ENCODE measurements around the gene HEY2. TPM values are rescaled to one million over a fixed set of nuclear protein-coding genes. Genes with fewer than 3 reads are reported as not detected.
"Not testable (repeated sequence)": the region's sequence is repeated elsewhere in the genome, so short reads cannot be mapped to it uniquely, and the experiment has no call there.

The HEY2 gene
- total RNA-seq, 3 donors from 2014 or later: 0.58 to 2.9 (median 1.5) TPM

GRCh38 chr6:125802943-125803377 lies 53.5 kb downstream of the HEY2 start:
- no peaks in the 10 kb centered on the region for H3K4me1 ChIP-seq (ENCODE audit: low read depth)
- intact Hi-C loops (cut with DNase I, micrococcal nuclease): no loop called here
- DNase-seq (no peak), ATAC-seq (peak; percentile 37)
- TF ChIP-seq, protein P1, sequence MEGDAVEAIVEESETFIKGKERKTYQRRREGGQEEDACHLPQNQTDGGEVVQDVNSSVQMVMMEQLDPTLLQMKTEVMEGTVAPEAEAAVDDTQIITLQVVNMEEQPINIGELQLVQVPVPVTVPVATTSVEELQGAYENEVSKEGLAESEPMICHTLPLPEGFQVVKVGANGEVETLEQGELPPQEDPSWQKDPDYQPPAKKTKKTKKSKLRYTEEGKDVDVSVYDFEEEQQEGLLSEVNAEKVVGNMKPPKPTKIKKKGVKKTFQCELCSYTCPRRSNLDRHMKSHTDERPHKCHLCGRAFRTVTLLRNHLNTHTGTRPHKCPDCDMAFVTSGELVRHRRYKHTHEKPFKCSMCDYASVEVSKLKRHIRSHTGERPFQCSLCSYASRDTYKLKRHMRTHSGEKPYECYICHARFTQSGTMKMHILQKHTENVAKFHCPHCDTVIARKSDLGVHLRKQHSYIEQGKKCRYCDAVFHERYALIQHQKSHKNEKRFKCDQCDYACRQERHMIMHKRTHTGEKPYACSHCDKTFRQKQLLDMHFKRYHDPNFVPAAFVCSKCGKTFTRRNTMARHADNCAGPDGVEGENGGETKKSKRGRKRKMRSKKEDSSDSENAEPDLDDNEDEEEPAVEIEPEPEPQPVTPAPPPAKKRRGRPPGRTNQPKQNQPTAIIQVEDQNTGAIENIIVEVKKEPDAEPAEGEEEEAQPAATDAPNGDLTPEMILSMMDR (IDR thresholded peaks at IDR 0.05): no peak
- no peak overlapping the region for H3K4me3 ChIP-seq
- no peaks in the 10 kb centered on the region for H3K36me3 ChIP-seq (ENCODE audit: low read depth)
- no peaks in the 10 kb centered on the region for H3K9me3 ChIP-seq

GRCh38 chr6:125804264-125804663 lies 54.8 kb downstream of the HEY2 start:
- TF ChIP-seq, protein P1 (IDR thresholded peaks at IDR 0.05): no peak
- ATAC-seq: peak; percentile 18
- no peaks in the 10 kb centered on the region for H3K4me1 ChIP-seq (ENCODE audit: low read depth)
- no peaks in the 10 kb centered on the region for H3K9me3 ChIP-seq
- intact Hi-C loops (cut with DNase I, micrococcal nuclease): no loop called here
- H3K4me3 ChIP-seq: no peak overlapping the region
- no peaks in the 10 kb centered on the region for H3K36me3 ChIP-seq (ENCODE audit: low read depth)
- no peak for DNase-seq

DNA sequence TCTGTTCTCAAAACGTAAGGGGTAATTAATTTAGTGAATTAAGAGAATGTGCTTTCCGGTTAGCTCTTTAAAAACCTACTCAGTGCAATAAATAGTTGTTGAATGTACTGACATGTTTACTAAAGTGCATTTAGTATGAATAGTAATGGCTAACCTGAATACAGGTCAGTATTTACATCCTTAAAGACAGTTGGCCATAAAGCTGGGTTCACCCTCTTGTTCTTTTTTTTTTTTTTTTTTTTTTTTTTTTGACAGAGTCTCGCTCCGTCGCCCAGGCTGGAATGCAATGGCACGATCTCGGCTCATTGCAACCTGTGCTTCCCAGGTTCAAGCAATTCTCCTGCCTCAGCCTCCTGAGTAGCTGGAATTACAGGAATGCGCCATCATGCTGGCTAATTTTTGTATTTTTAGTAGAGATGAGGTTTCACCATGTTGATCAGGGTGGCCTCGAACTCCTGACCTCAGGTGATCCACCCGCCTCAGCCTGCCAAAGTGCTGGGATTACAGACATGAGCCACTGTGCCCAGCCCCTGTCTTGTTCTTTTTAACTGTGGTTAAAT lies 55.5 kb downstream of the HEY2 start:
- DNase-seq; H3K36me3 ChIP-seq (ENCODE audit: low read depth); H3K9me3 ChIP-seq; H3K4me1 ChIP-seq (ENCODE audit: low read depth); H3K4me3 ChIP-seq; ATAC-seq; intact Hi-C loops (cut with DNase I, micrococcal nuclease): not testable (repeated sequence)

- no peaks in the 10 kb centered on the region for H3K9me3 ChIP-seq
- TF ChIP-seq, protein P1 (IDR thresholded peaks at IDR 0.05): no peak
- no peaks in the 10 kb centered on the region for H3K4me1 ChIP-seq (ENCODE audit: low read depth)
- H3K36me3 ChIP-seq (ENCODE audit: low read depth): no peaks in the 10 kb centered on the region
- peak; percentile 62 for ATAC-seq
- no peak overlapping the region for H3K4me3 ChIP-seq
- no peak for DNase-seq
- intact Hi-C loops (cut with DNase I, micrococcal nuclease): no loop called here
Observed at GRCh38 chr6:125806813-125807212, 57.4 kb downstream of the HEY2 start.

- Histone ChIP-seq H3K4me3 (no peak overlapping the region), H3K36me3 (ENCODE audit: low read depth) (no peaks in the 10 kb centered on the region), H3K4me1 (ENCODE audit: low read depth) (no peaks in the 10 kb centered on the region), H3K9me3 (no peaks in the 10 kb centered on the region)
- DNase-seq: no peak
- intact Hi-C loops (cut with DNase I, micrococcal nuclease): no loop called here
- TF ChIP-seq, protein P1 (IDR thresholded peaks at IDR 0.05): no peak
- ATAC-seq: no peak
Observed at GRCh38 chr6:125807293-125807692, 57.9 kb downstream of the HEY2 start.

GRCh38 chr6:125808060-125808459 lies 58.6 kb downstream of the HEY2 start:
- no peak overlapping the region for H3K4me3 ChIP-seq
- intact Hi-C loops (cut with DNase I, micrococcal nuclease): no loop called here
- H3K36me3 ChIP-seq (ENCODE audit: low read depth): no peaks in the 10 kb centered on the region
- TF ChIP-seq, protein P1 (IDR thresholded peaks at IDR 0.05): no peak
- peak; percentile 38 for ATAC-seq
- no peaks in the 10 kb centered on the region for H3K9me3 ChIP-seq
- DNase-seq: no peak
- no peaks in the 10 kb centered on the region for H3K4me1 ChIP-seq (ENCODE audit: low read depth)
